Fibroblast of skin of right quadriceps (primary cell): Measurements from ENCODE around the gene MTHFD1L.
A peak's percentile ranks its signal among the peaks of the same experiment; 100 is the strongest.
"Not testable (repeated sequence)": the region's sequence is repeated elsewhere in the genome, so short reads cannot be mapped to it uniquely, and the experiment has no call there.

Experiments
- DNase-seq: peaks from one replicate; pipeline ENCODE4 v3.0.0-alpha.2; 2013

The MTHFD1L gene

DNA sequence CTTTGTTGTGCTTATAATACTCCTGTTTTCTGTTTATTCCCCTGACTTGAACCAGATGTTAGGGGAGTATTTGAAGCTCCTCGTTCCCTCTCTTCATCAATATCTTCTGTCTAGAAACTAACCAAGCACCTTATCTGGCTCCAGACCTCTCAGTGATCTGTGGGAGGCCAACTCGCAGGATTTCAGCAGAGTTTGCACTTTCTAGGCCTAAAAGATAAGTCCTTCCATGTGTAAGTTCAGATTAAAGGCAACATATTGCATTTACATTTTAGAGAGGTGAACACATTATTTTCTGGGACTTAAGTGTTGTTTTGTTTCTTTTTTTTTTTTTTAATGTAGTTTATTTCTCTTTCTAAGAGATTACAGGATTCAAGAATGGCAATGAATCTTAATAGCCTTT, 234.8 kb downstream of the MTHFD1L start:
- no peak for DNase-seq

DNA sequence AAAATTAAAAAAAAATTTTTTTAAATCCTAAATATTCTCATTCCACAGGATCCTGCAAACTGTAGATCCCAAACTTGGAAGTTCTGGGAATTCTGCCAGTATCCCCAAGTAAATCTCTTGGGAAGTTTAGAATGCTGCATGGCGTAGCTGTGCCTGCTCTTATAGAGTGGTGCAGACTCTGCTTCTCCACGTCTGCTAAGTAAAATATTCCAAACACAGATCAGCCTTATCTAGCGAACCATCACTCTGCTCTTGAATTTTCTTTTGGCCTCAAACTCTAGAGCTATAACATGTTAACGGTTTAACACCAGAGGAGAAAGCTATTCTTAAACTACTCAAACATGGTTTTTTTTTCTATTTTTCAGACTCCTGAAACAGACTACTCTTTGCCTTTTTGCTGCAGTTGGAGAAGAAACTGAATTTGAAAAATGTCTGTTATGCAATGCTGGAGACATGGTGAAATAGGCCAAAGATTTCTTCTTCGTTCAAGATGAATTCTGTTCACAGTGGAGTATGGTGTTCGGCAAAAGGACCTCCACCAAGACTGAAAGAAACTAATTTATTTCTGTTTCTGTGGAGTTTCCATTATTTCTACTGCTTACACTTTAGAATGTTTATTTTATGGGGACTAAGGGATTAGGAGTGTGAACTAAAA, 235.8 kb downstream of the MTHFD1L start:
- peak; percentile 48 for DNase-seq

DNA sequence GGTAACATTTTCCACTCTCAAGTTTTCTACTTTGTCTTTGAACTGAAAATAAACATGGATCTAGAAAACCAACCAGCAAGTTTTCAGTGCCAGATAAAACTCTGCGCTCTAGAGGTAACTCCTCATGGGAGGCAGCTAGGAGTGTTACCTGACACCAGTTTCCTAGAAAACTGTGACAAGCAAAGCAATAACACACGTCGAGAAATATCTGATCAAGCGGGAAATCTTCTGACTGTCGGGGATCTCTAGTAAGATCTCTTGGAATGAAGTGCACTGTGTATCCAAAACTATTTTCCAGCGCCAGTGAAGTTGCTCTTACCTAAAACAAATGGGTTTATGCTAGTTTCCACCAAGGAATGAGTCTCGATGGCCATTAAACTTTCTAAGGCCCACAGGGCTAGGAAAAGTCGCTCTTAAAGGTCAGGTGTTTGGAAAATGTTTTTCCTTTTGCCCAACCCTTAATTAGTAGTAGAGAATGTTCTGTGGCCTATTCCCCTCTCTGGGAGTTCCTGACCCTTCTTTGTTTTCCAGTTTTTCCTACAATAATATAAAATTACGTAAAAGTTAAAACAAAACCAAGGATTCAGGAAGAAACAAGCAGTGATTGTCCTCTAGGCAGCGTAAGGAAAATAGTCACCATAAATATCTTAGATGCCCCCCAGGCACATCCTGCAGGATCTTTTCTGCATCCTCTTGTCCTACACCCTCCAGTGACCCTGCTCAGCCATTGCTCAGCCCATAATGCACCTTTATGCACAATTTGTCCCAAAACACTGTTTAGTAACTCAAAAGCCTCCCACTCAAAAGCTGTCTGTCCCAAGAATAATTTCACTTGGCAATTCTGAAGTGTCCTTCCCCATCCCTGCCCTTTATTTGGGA, 236.6 kb downstream of the MTHFD1L start:
- no peak for DNase-seq

DNA sequence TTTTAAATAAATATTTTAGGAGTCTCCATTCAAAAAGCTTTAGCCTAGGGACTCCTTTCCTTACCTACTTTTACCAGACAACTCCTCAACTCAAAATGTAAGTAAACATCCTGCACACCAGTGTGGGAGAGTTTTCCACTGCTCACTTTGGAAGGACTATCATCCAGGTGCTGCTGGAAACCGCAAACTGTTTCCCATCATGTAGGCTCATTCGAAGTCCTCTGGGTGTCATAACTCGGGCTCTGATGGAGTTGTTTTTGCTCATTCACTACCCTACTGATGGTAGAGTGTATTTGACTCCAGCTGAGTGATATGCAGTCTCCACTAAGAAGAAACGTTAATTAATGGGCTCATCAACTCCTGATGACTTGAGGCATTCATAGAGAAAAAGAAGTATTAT, 237.8 kb downstream of the MTHFD1L start:
- DNase-seq: no peak

DNA sequence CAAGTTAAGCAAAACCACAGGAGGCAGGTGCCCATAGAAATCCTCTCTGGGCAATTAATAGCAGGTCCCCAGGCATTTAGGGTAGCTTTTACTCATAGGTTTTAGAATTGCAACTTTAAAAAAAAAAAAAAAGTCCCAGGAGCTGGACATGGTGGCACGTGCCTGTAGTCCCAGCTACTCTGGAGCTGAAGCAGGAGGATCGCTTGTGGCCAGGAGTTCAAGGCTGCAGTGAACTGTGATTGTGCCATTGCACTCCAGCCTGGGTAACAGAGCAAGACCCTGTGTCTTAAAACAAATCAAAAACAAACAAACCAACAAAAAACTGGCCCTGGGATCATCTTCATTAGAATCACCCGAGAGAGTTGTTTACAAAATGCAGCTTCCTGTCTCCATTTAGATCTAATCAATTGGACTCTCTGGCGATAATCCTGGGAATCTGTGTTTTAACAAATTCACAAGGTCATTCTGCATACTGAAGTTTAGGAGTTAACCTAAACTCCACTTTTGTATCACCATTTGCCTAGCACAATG, 242.5 kb downstream of the MTHFD1L start:
- DNase-seq: no peak

DNA sequence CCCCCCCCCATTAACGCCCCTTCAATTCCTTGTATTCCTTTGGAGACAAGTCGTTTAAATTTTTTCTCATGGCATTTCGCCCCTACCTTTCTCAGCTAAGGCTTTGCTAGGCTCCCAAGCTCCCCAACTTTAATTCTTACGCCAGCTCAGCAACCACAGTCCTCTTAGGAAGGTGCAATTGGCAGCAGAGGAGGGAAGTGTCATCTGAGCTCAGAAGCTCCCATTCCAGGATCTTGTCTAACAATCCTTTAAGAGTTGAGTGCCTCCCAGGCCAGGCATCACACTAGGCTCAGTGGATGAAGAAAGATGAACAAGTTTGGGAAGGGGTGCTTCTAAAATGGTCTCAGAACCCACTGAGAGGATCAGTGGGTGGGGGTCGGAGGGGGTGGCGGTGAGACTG, 243.0 kb downstream of the MTHFD1L start:
- DNase-seq: no peak

DNA sequence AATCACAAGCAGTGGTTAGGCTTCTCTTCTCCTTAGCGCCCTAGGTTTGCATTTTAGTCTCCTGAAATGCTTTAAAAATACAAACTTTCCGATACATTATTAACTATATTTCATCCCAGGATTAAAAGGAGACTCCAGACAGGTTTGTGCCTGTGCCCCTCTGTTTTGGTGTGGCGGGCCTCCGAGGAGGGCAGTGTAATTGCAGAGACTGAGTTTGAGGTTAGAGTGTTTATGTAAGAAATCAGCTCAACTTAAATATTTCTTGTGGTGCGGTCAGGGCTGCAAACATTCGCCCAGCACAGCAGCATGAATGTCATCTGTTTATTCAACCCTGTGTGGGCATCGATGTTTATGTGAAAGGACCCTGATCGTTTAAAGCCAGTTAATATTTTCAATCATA, 243.9 kb downstream of the MTHFD1L start:
- DNase-seq: peak; percentile 41

DNA sequence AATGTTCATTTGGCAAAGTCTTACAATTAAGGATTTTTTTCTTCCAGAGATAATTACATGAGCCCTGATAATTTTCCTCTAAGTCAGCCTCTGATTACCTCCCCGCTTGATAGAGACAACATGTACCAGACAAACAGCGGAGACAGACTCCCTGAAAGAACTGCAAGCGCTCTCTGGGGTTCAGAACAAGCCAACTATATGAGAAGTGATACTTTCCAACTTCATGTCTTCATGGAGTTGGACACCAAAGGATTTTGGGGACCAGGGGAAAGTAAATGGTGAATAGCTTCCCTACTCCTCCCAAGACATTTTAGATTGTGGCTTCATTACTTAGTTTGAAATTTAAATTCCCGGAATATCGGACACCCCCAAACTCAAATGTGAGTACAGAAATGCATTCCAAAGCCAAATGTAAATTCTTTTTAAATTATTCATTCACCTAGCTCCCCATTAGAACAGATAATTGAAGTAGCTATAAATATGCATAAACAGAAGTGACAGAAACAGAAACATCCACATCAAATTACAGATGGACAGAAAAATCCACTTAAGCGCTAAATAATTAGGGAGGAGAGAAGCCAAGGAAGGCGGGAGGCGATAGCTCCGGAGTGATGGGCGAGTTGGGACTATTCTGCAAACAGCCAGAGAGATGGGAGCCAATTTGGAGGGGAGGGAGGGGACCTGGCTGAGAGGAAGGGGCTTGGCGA, 244.5 kb downstream of the MTHFD1L start:
- DNase-seq: no peak

DNA sequence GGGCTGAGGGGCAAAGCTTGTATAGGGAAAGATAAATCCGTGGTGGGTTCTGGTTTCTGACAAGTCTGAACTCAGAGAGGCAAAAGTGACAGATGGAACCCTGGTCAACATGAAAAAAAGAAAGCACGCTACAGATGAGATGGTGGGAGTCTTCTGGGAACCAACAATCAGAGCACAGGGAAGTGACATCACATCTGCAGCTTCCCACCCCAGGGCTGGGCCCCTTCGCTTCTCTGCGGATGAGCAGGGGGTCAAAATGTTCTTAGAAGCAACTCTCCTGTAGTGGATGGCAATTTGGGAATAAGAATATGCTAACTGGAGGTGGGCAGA, 245.0 kb downstream of the MTHFD1L start:
- DNase-seq: no peak

DNA sequence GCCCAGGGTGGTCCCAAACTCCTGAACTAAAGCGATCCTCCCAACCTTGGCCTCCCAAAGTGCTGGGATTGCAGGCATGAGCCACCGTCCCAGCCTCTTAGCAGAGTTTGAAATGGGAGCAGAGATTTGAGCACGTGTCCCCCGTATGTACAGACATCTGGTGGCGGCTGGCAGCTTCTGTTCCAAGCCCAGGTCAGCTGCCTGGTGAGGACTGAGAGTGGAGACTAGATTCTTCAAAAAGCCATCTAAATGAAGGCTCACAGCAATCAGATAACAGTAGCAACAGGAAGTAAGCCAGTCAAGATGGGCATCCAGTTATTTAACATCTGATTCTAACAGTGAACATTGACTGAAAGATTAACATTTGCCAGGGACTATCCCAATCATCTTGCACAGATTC, 246.2 kb downstream of the MTHFD1L start:
- no peak for DNase-seq

DNA sequence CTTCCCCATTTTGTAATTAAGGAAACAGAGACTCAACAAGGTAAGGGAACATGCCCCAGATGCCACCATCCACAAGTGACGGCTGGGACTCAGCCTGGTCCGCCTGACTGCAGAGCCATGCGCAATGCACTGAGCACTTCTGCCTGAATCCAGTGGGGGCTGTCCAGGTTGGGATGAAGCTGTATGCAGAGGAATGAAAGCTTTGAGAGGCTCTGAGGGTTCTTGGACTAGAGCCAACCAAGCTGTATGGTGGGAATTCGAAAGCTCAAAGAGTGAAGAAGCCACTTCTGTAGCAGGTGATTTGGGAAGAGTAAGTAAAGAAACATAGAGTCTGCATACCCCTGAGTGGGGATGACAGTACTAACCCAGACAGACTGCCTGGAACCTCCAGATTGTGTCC, 246.6 kb downstream of the MTHFD1L start:
- DNase-seq: no peak

DNA sequence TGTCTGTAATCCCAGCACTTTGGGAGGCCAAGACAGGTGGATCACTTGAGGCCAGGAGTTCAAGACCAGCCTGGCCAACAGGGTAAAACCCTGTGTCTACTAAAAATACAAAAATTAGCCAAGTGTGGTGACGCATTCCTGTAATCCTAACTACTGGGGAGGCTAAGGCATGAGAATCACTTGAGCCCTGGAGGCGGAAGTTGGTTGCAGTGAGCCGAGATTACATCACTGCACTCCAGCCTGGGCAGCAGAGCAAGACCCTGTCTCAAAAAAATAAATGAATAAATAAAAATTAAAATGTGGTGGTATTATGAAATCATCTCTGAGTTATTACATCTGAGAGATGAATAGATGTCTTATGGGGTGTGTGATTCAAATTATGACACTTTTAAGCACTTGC, 247.4 kb downstream of the MTHFD1L start:
- DNase-seq: not testable (repeated sequence)

DNA sequence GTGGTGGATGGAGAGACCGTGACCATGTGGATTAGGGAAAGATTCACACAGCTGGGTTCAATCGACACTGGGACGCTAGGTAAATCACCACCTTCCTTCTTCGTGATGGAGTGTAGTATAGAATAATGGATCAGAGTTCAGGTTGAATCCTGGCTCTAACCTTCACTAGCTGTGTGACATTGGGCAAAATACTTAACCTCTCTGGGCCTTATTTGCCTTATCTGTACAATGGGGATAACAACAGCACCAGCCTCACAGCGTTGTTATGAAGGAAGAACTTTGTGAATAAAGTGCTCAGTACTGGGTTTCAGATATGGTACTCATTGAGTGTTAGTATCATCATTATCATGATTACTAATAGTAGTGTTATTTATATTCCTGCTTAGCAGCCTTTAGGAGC, 248.1 kb downstream of the MTHFD1L start:
- no peak for DNase-seq

DNA sequence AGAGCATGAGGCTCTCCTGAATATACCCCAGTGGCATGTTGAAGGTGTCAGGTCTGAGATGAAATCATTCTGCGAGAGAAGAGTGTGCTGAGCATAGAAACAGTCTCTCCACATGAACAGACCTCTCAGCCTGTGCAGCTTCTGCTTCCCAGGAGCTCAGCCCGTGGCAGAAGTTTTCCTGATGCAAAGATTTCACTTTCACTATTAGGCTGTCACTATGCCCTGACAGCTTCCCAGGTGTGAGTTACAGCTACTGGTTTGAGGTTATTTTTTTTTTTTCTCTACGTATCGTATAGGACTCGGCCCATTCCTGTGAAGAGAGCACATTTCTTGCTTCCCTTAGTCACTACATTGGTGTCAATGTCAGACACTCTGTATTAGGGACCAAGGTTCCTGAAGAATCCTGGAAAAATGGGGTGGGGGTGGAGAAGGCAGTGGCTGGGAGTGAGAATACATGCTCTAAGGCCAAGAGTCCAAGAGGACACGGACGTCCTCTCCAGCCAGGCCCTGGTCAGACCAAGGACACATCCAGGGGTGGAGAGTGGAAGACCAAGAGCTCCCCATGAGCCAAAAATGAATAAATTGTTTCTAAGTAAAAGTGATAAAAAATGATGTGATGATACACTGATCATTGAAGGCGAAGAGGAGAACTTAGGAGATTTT, 253.1 kb downstream of the MTHFD1L start:
- DNase-seq: no peak

DNA sequence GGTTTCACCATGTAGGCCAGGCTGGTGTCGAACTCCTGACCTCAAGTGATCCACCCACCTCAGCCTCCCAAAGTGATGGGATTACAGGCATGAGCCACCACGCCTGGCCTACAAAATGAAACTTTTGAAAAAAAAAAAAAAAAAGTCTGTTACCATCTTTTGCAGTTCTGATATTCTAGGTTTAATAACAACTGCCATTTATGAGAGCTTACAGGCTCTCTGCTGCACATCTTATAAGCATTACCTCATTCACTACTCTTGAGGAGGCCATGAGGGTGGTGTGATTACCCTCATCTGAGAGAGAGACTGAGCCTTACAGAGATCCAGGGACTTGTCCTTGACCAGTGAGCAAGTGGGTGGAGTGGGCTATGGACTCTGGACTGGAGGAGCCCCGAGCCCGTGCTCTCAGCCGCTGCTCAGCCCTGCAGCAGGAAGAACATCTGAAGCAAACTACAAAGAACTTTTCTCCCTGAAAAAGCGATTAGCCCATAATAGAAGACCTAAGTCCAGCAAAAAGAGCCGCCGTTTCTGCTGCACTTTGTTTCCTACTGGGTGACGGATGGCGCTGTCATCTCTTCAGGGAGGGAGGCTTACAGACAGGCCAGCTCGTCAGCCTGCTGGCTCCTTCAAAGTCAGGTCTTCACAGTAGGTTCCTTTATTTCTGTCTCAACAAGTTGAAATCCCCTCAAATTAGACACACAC, 254.5 kb downstream of the MTHFD1L start:
- DNase-seq: no peak

DNA sequence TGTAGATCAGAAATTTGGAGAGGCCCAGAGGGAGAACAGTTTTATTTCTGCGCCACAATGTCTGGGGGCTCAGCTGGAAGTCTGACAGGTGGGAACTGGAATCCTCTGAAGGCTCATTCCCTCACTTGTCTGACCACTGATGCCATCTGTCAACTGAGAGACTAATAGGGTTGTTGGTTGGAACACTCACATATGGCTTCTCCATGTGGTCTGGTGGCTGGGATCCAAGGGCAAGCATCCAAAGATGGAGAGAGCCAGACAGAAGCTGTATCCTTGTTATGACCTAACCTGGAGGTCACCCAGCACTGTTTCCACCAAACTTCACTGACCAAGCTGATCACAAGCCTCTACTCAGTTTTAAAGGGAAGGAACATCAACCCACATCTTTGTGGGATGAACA, 256.4 kb downstream of the MTHFD1L start:
- DNase-seq: no peak

DNA sequence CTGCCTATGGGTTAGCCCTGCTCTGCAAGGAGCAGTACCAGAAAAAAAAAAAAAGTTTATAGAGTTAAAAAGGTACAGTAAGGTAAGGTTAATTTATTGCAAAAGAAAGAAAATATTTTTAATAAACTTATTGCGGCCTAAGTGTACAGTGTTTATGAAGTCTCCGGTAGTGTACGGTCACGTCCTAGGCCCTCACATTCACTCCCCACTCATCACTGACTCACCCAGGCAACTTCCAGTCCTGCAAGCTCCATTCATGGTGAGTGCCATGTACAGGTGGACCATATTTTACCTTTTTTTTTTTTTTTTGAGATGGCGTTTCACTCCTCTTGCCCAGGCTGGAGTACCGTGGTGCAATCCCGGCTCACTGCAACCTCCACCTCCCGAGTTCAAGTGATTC, 258.1 kb downstream of the MTHFD1L start:
- not testable (repeated sequence) for DNase-seq

DNA sequence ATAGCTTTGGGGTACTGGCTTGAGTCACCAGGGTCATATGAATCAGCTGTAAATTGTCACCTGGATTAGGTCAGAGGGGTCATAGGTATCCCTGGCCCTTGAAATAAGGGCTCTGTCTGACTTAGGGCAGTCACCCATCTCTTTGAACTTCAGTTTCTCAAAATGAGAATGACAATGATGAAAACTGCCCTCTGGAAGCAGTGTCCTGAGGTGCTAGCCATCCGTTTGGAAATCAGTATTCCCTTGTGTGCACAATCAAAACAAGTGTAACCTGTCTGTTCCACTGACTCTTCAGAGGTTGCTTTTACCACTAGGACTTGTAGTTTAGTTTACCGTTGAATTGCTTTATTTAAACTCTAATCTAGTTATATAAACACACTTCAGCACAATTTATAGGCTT, 259.7 kb downstream of the MTHFD1L start:
- DNase-seq: not testable (repeated sequence)

DNA sequence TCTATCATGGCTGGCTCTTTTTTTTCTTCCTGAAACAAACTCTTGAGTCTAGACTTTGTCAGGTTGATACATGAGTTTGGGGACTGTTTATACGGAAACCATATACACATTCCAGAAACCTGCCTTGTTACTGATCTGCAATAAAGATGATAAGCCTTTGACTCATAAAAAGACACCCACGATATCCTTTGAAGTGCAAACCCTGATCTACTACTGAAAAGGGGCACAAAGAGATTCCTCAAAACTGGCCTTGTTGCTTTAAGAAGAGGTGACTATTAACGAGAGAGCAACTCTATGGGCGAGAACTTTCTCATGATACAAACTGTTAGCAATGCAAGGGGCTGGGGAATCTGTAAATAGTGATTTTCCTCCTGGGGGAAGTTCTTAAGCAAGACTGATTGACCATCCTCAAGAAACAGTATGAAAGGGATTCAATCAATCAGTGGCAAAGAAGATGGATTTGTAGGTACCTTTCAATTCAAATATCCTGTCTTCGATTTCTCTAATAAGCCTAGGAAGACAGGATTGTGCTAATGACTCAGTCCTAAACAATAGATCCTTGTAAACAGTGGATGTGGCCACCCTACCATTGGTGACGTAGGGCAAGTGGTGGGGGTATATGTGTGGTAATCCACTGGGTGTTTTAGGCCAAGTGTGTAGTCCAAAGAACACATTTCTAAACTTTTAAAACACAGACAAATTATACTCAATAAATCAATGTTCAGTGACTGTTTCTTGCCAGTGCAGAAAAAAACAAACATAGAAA, 260.3 kb downstream of the MTHFD1L start:
- DNase-seq: not testable (repeated sequence)

DNA sequence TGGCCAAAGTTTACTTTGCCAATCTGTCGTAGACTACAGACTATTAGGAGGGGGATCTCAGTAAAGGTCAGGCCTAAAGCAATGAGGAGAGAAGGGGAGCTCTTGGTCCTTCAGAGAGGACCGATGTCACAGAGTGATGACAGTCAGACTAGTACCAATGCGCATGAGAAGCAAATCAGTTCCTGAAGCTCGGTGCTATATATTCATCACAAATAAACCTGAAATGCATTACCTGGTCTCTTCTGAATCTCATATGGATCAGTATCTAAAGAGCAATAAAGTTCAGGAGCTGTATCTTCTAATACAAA, 260.9 kb downstream of the MTHFD1L start:
- DNase-seq: not testable (repeated sequence)

DNA sequence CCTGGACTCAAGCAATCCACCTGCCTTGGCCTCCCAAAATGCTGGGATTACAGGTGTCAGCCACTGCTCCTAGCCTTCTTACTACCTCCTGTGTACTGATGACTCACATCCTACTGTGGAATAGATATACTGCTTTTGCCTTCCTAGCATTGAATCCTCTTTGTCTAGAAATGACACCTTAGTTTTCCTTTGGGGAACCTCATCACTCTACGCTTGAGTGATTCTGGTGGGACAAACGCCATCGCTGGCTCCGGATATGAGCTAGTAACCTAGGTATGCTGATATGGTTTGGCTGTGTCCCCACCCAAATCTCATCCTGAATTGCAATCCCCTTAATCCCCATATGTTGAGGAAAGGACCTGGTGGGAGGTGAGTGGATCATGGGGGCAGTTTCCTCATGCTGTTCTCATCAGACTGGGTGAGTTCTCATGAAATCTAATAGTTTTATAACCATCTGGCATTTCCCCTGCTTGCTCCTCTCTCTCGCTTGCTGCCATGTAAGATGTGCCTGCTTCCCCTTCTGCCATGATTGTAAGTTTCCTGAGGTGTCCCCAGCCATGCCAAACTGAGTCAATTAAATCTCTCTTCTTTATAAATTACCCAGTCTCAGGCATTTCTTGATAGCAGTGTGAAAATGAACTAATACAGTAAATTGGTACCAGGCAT, 261.8 kb downstream of the MTHFD1L start:
- not testable (repeated sequence) for DNase-seq
